GM12878 (cell line): ENCODE measurements around the gene SLC6A8. TPM values are rescaled to one million over a fixed set of nuclear protein-coding genes. Genes with fewer than 3 reads are reported as not detected.

Experiments used
- ATAC-seq: fragments of 200-7000 bp; cut with Tn5 transposase; 3 replicates; pipeline ENCODE4 v1.9.1; 2020; ENCODE audit warnings: mild to moderate bottlenecking, moderate library complexity
- BruUV-seq: library from RNA; stranded (reverse); fragments of 400-500 nt; replicated peaks from 2 replicates; lab custom pipeline; 2021; lab: Mats Ljungman, UMichigan
- CTCF ChIA-PET: fragments of 300-600 bp; sonication (Branson Sonifier 250); formaldehyde crosslinking; extraction: SDS; loops from one replicate; lab custom pipeline; 2021; ENCODE audit warnings: inconsistent platforms; lab: Yijun Ruan, JAX
- POLR2A ChIA-PET: fragments of 350-600 bp; formaldehyde crosslinking; extraction: SDS; loops from one replicate; lab custom pipeline; 2021; ENCODE audit warnings: inconsistent platforms; lab: Charles Lee
- RAD21 ChIA-PET: fragments of 300-600 bp; sonication (Branson Sonifier 250); formaldehyde crosslinking; loops from one replicate; lab custom pipeline; 2023; ENCODE audit warnings: antibody characterized with exemption; ENCODE audit not compliant: unreplicated experiment; lab: Charles Lee
- SMC1A ChIA-PET: fragments of 300-600 bp; sonication (Branson Sonifier 250); formaldehyde crosslinking; loops from one replicate; lab custom pipeline; 2023; ENCODE audit not compliant: unreplicated experiment, uncharacterized antibody; lab: Charles Lee
- DNase-seq: peaks from one replicate; pipeline ENCODE4 v3.0.0-alpha.2; 2011; ENCODE audit warnings: low read depth, low spot score
- FAIRE-seq: peaks from 3 replicates; lab custom pipeline; 2011; peaks lifted over from hg19 to GRCh38; lab: Jason Lieb, UNC
- H2AFZ ChIP-seq: 2 replicates; pipeline ENCODE4 v1.6.0; 2011; ENCODE audit warnings: low read depth, low read length, control low read depth; ENCODE audit not compliant: control insufficient read depth
- H3K27ac ChIP-seq: 2 replicates; pipeline ENCODE4 v1.5.1; 2011; ENCODE audit warnings: control low read depth; ENCODE audit not compliant: control insufficient read depth, insufficient read depth
- H3K27me3 ChIP-seq, 2 experiments: replicated peaks in 1 of 2; 2 replicates each; pipeline versions ENCODE4 v1.6.0 to v1.6.1; 2011; ENCODE audit warnings: low read length in 1 of 2; ENCODE audit not compliant: control insufficient read depth in 2 of 2, insufficient read depth in 2 of 2
- H3K36me3 ChIP-seq, 2 experiments: 2 replicates each; pipeline ENCODE4 v1.5.1; 2011; ENCODE audit warnings: low read length in 1 of 2; ENCODE audit not compliant: control insufficient read depth in 2 of 2, insufficient read depth in 2 of 2
- H3K4me1 ChIP-seq: 2 replicates; pipeline ENCODE4 v1.6.1; 2011; ENCODE audit warnings: mild to moderate bottlenecking, low read length, moderate library complexity, mixed read lengths; ENCODE audit not compliant: control insufficient read depth, insufficient read depth
- H3K4me2 ChIP-seq: 2 replicates; pipeline ENCODE4 v1.6.0; 2011; ENCODE audit warnings: control low read depth; ENCODE audit not compliant: control insufficient read depth, insufficient read depth
- H3K4me3 ChIP-seq: fragments of 200-600 bp; sonication (generic); 2 replicates; pipeline ENCODE4 v1.5.1; 2016
- H3K79me2 ChIP-seq: 2 replicates; pipeline ENCODE4 v1.6.0; 2011; ENCODE audit warnings: low read length; ENCODE audit not compliant: control insufficient read depth, insufficient read depth
- H3K9ac ChIP-seq: 2 replicates; pipeline ENCODE4 v1.8.0; 2011; ENCODE audit warnings: low read length, control low read depth, mixed read lengths; ENCODE audit not compliant: control insufficient read depth, insufficient read depth
- H3K9me3 ChIP-seq: replicated peaks from 3 replicates; pipeline ENCODE4 v1.5.1; 2011; ENCODE audit warnings: mild to moderate bottlenecking, low read length; ENCODE audit not compliant: control insufficient read depth, insufficient read depth
- H4K20me1 ChIP-seq: 2 replicates; pipeline ENCODE4 v1.6.0; 2011; ENCODE audit not compliant: control insufficient read depth, insufficient read depth
- MYB ChIP-seq: fragments of 150-350 bp; IDR thresholded peaks from 2 replicates; pipeline ENCODE4 v1.6.1; 2014; ENCODE audit warnings: mild to moderate bottlenecking, low read depth, low read length, borderline replicate concordance
- ZNF622 ChIP-seq: fragments of 450-650 bp; IDR thresholded peaks from 2 replicates; pipeline ENCODE4 v1.6.1; 2017; ENCODE audit warnings: mild to moderate bottlenecking, inconsistent platforms
- WGBS: methylation state at CpG from one replicate; pipeline ENCODE4 v1.1.6; 2016; ENCODE audit warnings: low lambda C conversion rate; ENCODE audit not compliant: insufficient replicate concordance, insufficient coverage; ENCODE audit errors: missing lambda C conversion rate; 5-methylcytosine and 5-hydroxymethylcytosine counted together
- in situ Hi-C: fragments of 300-500 bp; cut with MboI; formaldehyde crosslinking; loops from 9 replicates; pipeline ENCODE4 v1.14.3; 2018; ENCODE audit warnings: mixed read lengths
- intact Hi-C: fragments of 100-400 bp; cut with micrococcal nuclease; formaldehyde crosslinking; loops from one replicate; pipeline ENCODE4 v1.14.2; 2022; ENCODE audit not compliant: unreplicated experiment
- polyA plus RNA-seq, 11 experiments: library from polyadenylated mRNA; depleted of rRNA in 4 of 11; unstranded in 6 of 11; stranded (reverse) in 5 of 11; fragments of >200 nt; fragmentation: Nextera tagmentation in 4 of 11; fragmentation: Illumina TruSeq in 1 of 11; extraction: Ambion mirVana in 4 of 11; extraction: Trizol in 1 of 11; gene quantifications; 1 replicate in 1 of 11; 2 replicates in 10 of 11; pipeline versions ENCODE4 v1.2.1 to v1.2.3, GENCODE V29; 2011 to 2016; ENCODE audit warnings: inconsistent platforms in 2 of 11, missing spikeins in 2 of 11, low read depth in 1 of 11
- total RNA-seq, 4 experiments: library from RNA; depleted of rRNA in 3 of 4; stranded (reverse); fragments of >200 nt in 3 of 4; fragmentation: Illumina TruSeq in 1 of 4; extraction: Trizol in 1 of 4; gene quantifications; 2 replicates each; pipeline versions ENCODE4 v1.2.1 to v1.2.3, GENCODE V29; 2013 to 2021
- TF ChIP-seq, protein P1 (sequence below), 3 experiments: IDR thresholded peaks in 2 of 3; conservative IDR thresholded peaks in 1 of 3; 2 replicates each; pipeline ENCODE4 v1.5.1; 2011; ENCODE audit warnings: low read depth in 3 of 3, low read length in 3 of 3, mild to moderate bottlenecking in 3 of 3, control low read depth in 2 of 3, moderate library complexity in 2 of 3, inconsistent platforms in 1 of 3, mixed read lengths in 1 of 3; ENCODE audit not compliant: control insufficient read depth in 2 of 3, insufficient read depth in 1 of 3; ENCODE audit errors: extremely low read depth in 1 of 3

The SLC6A8 gene
- total and polyA plus RNA-seq, 10 of the 15 experiments (the other 5 are each of a cell fraction or from before 2014, with no cell fraction given), result 0.01 to 0.72 (median 0.17) TPM; not detected in 6

DNA sequence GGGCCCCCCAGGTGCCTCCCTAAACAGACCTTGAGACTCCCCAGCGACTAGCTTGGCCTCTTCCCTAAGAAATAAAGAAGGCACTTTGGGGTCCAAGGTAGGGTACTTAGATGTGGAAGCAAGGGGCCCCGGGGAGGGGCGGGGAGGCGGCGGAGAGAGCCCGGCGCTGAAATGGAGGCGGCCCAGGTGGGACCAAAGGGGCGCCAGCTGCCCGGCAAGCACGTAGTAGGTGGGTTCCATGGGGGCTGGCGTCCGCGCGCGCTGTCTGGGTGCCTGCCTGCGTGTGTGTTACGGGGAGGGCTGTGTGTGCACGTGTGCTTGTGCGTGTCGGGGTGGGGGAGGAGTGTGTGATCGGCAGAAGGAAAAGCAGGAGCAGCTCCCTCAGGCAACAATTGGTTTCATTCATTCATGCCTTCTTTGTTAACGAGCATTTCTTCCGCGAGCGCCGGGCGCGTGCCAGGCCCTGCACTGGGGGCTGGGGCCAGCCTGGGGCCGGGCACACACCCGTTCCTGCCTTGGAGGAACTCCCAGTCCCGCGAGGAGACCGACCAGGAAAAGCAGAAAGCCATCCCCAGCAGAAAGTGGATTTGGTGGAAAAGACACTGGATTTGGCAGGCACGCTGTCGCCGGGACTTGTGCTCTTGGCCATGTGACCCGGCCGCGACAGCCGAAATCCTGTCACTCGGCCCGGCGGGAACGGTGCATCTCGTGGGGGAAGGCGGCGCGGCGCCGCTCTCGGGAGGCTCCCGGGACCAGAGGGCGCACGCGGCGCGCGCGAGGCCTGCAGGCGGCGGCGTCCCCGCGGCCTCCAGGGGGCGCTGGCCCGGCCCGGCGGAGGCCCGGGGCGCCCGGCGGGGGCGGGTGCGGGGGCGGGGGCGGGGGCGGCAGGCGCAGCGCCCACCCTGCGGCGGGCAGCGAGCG, 44.0 kb upstream of the SLC6A8 start:
- WGBS, result 47% methylated on average over 52 of the region's 84 CpGs

More for the DNA sequence above, 44.0 kb upstream of the SLC6A8 start:
- RAD21 ChIA-PET, result no interaction called here
- FAIRE-seq, result no peak
- no peaks in the 10 kb centered on the region for H3K36me3 ChIP-seq
- H3K9ac ChIP-seq, result no peak overlapping the region
- no peak overlapping the region for H3K27ac ChIP-seq
- SMC1A ChIA-PET, result no interaction called here
- intact Hi-C loops (no loop called here), in situ Hi-C loops (no loop called here)
- no peaks in the 10 kb centered on the region for H3K4me1 ChIP-seq
- peaks cover 0 to 3% of the 10 kb centered on the region in 2 experiments; a peak in 3 of 4 replicates for H3K27me3 ChIP-seq
- CTCF ChIA-PET, result no interaction called here
- no peaks in the 10 kb centered on the region for H3K79me2 ChIP-seq
- no peak for DNase-seq
- H3K9me3 ChIP-seq, result no peaks in the 10 kb centered on the region; the same call in 2 of the 3 replicates
- no peak overlapping the region for H2AFZ ChIP-seq
- no peak for ATAC-seq
- TF ChIP-seq, protein P1, sequence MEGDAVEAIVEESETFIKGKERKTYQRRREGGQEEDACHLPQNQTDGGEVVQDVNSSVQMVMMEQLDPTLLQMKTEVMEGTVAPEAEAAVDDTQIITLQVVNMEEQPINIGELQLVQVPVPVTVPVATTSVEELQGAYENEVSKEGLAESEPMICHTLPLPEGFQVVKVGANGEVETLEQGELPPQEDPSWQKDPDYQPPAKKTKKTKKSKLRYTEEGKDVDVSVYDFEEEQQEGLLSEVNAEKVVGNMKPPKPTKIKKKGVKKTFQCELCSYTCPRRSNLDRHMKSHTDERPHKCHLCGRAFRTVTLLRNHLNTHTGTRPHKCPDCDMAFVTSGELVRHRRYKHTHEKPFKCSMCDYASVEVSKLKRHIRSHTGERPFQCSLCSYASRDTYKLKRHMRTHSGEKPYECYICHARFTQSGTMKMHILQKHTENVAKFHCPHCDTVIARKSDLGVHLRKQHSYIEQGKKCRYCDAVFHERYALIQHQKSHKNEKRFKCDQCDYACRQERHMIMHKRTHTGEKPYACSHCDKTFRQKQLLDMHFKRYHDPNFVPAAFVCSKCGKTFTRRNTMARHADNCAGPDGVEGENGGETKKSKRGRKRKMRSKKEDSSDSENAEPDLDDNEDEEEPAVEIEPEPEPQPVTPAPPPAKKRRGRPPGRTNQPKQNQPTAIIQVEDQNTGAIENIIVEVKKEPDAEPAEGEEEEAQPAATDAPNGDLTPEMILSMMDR (IDR thresholded peaks at IDR 0.05 in 2 of 3, conservative IDR thresholded peaks at IDR 0.05 in 1 of 3; ENCODE audit: control insufficient read depth in 2 of 3, extremely low read depth in 1 of 3, insufficient read depth in 1 of 3, low read depth in 3 of 3, low read length in 3 of 3), result peak in 1 of 3 experiments; percentile 14; a peak in 1 of 6 replicates
- TF ChIP-seq MYB, result no peak
- TF ChIP-seq ZNF622, result no peak
- no TSS peak for BruUV-seq
- no peak overlapping the region for H3K4me3 ChIP-seq
- H4K20me1 ChIP-seq, result no peaks in the 10 kb centered on the region
- H3K4me2 ChIP-seq, result no peak overlapping the region
- POLR2A ChIA-PET, result no interaction called here
